Fibroblast of upper back skin (primary cell): ENCODE data around the gene GPR22.

ENCODE experiments used
- DNase-seq: peaks from one replicate; pipeline ENCODE4 v3.0.0-alpha.2; 2013

The GPR22 gene, protein sequence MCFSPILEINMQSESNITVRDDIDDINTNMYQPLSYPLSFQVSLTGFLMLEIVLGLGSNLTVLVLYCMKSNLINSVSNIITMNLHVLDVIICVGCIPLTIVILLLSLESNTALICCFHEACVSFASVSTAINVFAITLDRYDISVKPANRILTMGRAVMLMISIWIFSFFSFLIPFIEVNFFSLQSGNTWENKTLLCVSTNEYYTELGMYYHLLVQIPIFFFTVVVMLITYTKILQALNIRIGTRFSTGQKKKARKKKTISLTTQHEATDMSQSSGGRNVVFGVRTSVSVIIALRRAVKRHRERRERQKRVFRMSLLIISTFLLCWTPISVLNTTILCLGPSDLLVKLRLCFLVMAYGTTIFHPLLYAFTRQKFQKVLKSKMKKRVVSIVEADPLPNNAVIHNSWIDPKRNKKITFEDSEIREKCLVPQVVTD

DNA sequence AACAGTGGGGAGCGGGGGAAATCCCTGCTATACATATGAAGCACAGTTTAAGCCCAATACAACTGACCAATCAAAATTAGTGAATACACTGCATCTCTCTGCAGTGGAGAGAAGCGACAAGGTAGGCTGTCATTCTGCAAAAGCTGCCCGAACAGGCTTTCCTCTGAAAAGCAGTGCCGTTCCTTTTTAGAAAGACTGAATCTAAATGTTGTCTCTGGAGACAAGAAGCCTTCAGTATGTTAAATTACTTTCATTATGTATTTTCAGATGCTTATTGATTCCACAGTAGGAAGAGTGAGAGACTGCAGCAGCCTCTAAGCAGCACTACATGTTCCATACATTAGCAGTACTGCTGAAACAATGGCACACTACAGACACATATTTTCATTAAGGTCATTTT is at the start of gene GPR22:
Gene GPR22 (plus strand): TSS at position 129 of the 400 bp plus-strand sequence. CDS start 4,004 bp downstream, outside the sequence.
- no peak for DNase-seq

DNA sequence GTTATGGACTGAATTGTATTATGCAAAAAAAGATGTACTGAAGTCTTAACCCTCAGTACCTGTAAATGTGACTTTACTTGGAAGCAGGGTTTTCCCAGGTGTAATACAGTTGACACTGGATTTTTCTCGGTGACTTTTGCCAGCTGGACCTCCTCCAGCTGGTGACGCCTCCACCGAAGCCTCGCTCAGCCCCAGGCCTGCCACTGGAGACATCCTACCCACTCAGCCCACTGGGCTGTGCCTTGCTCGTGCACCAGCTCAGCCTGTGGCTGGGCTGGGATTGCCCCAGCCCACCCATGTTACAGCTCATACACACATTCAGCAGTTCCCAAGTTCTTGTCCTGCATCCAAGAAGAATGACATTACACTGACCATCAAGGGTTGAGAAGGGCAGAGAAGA is 42.4 kb upstream of the GPR22 start:
- no peak for DNase-seq

DNA sequence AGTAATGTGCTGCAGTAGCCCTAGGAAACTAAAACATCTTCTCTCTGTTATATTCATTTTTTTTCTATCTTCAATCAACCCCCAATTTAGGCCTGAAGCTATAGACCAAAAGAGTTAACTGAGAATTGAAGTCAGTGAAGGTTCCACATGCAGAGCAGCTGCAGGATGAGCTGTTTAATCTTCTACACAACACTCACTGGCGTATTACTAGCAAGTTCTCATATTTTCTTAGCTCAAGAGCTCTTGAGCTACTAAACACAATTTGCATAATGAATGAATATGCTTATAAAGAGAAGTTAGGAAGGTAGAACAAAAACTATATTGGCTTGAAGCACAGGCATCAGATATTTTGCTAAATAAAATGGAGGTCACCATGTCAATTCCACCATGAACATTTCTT is 41.2 kb upstream of the GPR22 start:
- DNase-seq = no peak

- no peak for DNase-seq
Measured at GRCh38 chr7:107430057-107430456, 39.8 kb upstream of the GPR22 start.

DNA sequence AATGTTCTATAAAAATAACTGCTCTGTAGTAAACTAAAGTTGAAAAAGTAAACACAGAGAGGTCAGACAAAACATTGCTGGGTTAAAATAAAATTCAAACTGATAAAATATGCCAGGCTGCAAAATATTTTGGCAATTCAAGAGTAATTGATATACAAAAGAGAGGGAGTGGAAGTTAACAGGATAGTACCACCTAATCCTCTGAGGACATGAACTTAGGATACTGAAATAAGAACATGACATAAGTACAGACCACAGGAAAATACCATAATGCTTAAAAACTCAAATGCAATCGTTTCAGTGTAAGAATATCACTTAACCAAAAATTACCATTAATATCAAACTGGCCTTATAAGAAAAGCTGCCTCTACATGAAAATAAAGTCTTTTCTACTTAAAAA is 37.6 kb upstream of the GPR22 start:
- no peak for DNase-seq

- no peak for DNase-seq
Measured at GRCh38 chr7:107435749-107436148, 34.1 kb upstream of the GPR22 start.

DNA sequence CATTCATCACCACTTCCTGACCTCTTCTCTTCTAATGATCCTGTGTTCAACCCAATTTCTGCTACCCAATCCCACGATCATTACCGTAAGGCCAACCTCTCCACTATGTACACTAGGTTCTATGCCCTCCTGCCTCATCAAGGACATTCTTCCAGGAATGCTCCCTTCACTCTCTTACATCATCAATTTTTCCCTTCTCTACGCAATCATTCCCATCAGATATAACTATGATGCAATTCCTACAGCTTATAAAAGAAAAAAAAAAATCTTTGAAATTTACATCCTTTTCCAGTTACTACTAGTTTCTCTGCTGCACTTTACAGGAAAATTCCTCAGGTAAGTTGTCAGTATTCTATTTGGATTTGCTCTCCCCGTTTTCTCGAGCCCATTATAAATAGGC is 30.8 kb upstream of the GPR22 start:
- peak; percentile 6 for DNase-seq

GRCh38 chr7:107441581-107442422 is 28.1 kb upstream of the GPR22 start:
- peak; percentile 58 for DNase-seq

- DNase-seq = no peak
Measured at GRCh38 chr7:107442678-107443077, 27.2 kb upstream of the GPR22 start.

DNA sequence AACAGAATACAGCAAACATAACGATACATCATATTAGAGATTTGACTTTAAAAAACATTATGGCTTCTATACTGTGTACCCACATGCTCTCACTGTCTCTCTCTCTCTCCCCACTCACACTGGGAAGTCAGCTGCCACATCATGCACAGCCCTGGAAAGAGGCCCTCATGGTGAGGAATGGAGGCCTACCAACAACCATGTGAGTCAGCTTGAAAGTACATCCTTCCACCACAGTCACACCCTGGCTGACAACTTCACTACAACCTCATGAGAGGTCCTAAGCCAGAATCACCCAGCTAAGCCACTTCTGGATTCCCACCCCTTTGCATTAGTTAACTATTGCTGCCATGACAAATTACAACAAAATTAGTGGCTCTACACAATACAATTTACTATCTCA is 23.3 kb upstream of the GPR22 start:
- peak; percentile 55 for DNase-seq

GRCh38 chr7:107446988-107447387 is 22.9 kb upstream of the GPR22 start:
- DNase-seq = peak; percentile 53

DNA sequence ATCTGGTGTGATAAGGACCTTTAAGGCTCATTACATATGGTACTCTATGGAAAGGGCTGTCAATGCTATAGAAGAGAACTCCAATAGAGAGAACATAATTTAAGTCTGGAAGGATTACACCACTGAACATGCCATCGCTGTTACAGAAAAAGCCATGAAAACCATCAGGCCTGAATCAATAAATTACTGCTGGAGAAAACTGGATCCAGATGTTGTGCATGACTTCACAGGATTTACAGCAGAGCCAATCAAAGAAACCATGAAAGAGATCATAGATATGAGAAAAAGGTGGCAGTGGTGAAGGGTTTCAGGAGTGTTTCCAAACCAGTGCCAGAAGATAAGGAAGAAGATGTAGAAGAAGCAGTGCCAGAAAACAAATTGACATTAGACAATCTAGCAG is 18.9 kb upstream of the GPR22 start:
- peak; percentile 57 for DNase-seq

- peak; percentile 15 for DNase-seq
Measured at GRCh38 chr7:107453388-107453787, 16.5 kb upstream of the GPR22 start.

DNA sequence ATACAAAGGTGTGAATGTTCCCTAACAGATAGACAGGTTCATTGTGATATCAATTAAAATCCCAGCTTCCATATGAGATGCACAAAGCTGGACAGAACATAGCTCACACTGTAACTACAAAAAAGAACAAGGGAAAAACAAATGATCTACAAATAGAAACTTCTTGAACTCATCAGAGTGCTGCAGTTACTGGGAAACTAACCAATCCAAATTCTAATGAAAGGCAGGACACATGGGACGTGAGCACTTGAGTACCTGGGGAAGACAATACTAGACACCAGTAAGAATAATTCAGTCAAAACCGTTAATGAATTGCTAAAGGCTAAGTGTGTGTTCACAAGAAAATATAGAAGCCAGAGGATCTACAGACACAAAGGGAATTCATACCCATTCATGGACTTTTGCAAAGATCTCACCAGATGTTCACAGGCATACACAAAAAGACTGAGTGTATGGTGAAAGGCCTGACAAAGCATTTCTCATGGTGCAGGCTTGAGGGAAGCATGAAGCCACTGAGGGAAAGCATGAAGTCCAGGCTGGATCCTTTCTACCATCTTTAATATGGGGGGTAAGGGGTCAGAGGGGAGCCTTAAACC is 7.8 kb upstream of the GPR22 start:
- no peak for DNase-seq

DNA sequence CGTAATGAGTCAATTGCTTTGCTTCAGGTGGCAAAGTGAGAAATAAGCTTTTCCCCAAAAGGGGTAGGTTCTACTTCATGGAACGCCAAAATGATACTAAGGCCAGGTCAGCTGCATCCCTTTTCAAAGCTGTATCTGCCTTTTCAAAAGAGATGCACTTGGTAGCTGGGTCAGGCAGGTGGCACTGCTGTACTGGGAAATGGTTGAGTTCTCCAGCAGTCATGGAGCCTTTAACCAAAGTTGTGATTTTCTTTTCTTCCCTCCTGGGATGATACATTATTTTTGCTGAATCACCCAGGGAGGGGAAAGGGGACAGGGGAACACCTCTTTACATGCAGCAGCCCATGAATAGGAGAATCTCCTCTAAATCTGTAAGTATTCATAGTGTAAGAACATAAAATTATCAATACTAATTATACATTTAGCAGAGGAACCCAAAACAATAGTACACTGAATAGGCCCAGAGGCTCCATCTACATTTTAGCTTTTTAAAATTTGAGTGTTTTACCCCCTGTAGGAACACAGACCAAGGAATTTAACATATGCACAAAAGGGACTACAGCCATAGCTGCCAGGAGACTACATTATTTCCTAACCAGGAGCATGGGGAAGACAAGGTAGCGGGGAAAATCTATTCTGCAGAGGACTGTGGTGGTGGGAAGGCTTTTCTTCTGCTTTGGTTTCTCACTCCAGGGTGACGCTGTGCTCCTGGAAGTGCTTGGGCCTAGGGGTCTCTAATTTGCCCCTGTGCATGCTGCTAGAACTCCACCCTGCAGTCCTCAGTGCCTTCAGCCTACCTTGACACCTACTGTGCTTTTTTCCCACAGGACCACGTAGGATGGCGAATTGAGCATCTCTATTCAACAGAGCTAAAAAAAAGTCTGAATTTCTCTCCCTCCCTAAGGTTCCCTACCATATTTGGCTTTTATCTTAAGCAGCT is 6.4 kb upstream of the GPR22 start:
- DNase-seq = peak; percentile 76

DNA sequence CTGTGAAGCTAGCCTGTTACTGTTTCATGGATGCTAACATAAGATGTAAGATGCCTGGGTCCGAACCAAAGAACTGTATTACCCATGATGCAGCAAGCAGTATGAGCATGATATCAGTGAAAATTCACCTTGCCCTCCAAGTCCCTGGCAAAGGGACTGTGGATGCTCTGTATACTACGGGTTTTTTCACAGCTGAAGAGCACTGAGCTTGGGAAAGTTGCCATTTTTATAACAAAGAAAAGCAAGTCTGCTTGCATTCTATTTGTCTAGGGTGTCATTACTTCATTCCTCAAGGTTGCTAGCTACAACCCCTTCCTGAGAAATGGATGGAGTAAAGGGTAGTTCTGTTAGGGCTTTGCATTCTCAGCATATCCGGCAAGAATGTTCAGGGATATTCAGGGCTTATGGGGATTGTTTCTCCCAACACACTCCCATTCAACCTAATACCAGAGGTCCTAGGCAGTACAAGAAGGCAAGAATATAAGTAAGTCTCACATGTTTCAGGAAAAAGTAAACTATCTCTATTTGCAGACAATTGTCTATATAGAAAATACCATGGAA is 5.1 kb upstream of the GPR22 start:
- no peak for DNase-seq

DNA sequence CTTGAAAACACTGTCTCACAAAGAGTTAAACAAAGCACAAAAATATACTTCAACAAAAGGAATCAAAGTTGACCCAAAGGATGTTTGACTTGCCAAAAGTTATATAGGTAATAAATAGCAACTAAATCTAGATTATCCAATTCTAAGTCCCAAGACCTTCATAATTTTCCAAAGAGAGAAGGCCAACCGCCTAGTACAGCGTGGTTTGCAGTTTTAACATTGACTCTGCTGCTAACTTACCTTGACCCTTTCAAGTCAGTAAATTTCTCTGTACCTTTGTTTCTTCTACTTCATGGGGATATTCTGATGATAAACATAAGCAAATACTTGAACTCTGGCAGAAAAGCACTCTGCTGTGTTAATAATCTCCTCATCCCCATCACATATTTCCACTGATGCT is 1.9 kb upstream of the GPR22 start:
- DNase-seq = no peak

DNA sequence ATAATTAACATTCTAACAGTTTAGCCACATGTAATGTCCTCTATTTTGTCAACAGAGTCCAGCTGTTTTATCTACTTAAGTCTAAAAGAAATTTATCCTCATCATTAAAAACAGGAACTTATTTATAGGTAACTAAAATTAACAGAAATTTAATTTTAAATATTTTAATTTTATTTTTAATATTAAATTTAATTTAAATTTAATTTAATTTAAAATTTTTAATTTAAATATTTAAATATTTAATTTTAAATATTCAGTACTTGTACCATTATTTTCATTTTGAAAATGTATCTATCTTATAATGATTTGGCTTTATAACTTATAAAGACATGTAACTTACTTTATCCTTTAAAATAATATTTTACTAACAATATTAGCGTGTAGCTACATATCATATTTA is 1.0 kb upstream of the GPR22 start:
- no peak for DNase-seq

DNA sequence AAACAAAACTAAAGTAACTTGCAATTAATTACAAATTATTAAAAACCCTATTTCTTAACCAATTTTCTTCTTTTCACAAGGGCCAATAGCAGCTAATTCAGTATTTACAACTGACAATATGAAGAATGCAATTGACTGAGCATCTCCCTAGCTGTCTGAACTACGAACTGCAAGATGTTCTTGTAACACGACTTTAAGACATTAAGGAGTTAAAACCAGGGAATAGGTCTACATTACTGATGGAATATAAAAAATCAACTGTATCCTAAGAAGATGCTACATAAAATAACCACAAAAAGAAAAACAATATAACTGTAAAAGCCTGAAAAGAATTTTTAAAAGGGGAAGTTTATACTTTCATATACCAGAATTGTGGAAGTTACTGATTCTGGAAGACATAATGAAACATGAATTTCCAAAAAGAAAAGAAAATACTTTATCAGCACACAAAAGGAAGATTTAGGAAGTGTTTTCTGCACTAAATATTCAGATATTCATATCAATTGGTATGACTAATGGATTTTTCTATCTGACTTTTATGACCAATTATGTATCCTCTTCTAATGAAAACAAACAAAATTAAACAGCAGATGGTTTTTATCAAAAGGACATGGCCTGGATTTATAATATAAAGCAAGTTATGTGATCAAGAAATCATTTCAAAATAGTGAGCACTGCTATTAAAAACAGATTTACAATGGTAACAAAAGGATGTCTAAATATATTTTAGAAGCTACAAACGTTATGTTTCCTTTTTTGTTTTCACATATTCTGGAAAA is 1.6 kb downstream of the GPR22 start:
- DNase-seq = no peak

DNA sequence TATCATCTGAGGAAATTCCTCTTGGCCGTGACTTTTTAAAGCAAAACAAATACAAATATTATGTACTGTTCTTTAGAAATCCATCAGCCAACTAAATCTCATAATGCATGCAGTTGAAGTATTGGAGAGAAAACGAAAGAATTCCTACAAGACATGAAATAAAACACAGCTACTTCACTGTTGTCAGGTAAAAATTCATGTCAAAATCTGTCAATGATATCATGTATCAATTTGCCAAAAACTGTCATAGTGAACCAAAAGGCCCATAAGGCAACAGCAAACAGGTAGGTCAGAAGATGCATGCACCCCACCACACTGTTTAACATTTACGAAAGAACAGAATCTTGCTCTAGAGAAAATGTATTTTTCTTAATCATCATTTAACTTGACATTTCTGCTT is 2.3 kb downstream of the GPR22 start:
- DNase-seq = no peak

DNA sequence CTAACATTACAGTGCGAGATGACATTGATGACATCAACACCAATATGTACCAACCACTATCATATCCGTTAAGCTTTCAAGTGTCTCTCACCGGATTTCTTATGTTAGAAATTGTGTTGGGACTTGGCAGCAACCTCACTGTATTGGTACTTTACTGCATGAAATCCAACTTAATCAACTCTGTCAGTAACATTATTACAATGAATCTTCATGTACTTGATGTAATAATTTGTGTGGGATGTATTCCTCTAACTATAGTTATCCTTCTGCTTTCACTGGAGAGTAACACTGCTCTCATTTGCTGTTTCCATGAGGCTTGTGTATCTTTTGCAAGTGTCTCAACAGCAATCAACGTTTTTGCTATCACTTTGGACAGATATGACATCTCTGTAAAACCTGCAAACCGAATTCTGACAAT is 4.3 kb downstream of the GPR22 start:
- no peak for DNase-seq
